Chondrocyte (in vitro differentiated cells): Measurements from ENCODE around the gene C10orf143. TPM values are rescaled to one million over a fixed set of nuclear protein-coding genes. Genes with fewer than 3 reads are reported as not detected.
"Not testable (repeated sequence)": the region's sequence is repeated elsewhere in the genome, so short reads cannot be mapped to it uniquely, and the experiment has no call there.

Experiments
- DNase-seq: peaks from one replicate; pipeline ENCODE4 v3.0.0; 2021; ENCODE audit warnings: mixed read lengths, low spot score
- H3K27ac Mint-ChIP-seq: one replicate; pipeline ENCODE4 v1.8.0; 2021; ENCODE audit warnings: mild to moderate bottlenecking, moderate library complexity, mixed read lengths; ENCODE audit not compliant: unreplicated experiment
- H3K27me3 Mint-ChIP-seq: 2 replicates; pipeline ENCODE4 v1.8.0; 2021; ENCODE audit warnings: low read depth, mixed read lengths
- H3K36me3 Mint-ChIP-seq: 2 replicates; pipeline ENCODE4 v1.8.0; 2021; ENCODE audit warnings: low read depth, mixed read lengths
- H3K4me1 Mint-ChIP-seq: 2 replicates; pipeline ENCODE4 v1.8.0; 2021; ENCODE audit warnings: low read depth, mild to moderate bottlenecking, mixed read lengths
- H3K4me3 Mint-ChIP-seq: one replicate; pipeline ENCODE4 v1.8.0; 2021; ENCODE audit warnings: mild to moderate bottlenecking, moderate library complexity, mixed read lengths; ENCODE audit not compliant: unreplicated experiment
- H3K9me3 Mint-ChIP-seq: 2 replicates; pipeline ENCODE4 v1.8.0; 2021; ENCODE audit warnings: low read depth, mixed read lengths
- total RNA-seq: library from RNA; stranded (reverse); gene quantifications from 3 replicates; pipeline ENCODE4 v1.2.1, GENCODE V29; 2021
- TF ChIP-seq, protein P1 (sequence below): fragments of 200-600 bp; sonication (generic); IDR thresholded peaks from 2 replicates; pipeline ENCODE4 v1.5.0; 2021; ENCODE audit warnings: antibody characterized with exemption, mild to moderate bottlenecking, moderate library complexity

Gene C10orf143
- total RNA-seq, 1 donor from 2014 or later: 2.6 TPM

DNA sequence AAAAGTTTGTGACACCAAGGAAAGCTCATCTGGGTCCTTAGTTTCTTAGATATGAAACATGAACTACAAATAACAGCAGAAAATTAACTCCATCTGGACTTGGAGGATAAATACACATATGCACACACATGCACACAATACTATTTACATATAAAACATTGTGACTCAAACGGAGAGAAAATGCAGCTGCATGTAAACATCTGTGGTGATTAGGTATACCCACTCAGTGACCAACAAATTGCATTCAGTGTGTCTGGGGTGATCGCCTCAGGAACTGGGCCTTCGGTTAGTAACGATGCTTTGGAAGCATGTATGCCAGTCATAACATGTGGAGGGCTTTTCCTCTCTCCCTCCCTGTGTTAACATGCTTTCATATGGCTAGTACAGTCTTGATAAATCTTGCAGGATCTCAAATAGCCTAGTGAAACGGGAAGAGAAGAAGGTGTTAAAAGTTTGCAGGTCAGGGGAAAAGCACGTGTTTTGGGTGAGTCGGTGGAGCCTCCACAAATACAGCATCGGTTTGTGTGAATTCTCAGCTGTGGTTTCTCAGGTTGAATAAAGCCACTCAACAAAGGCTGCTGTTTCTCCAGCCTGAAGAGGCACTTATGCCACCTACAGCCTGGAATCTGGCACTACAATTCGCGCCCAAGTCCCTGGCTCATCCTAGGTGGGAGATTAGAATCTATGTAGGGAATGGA is 16.9 kb upstream of the C10orf143 start:
- Mint-ChIP-seq H3K4me1 (peaks cover 9% of the 10 kb centered on the region), H3K36me3 (no peaks in the 10 kb centered on the region), H3K27ac (no peak overlapping the region), H3K4me3 (no peak overlapping the region), H3K27me3 (no peaks in the 10 kb centered on the region), H3K9me3 (no peaks in the 10 kb centered on the region)
- TF ChIP-seq, protein P1, sequence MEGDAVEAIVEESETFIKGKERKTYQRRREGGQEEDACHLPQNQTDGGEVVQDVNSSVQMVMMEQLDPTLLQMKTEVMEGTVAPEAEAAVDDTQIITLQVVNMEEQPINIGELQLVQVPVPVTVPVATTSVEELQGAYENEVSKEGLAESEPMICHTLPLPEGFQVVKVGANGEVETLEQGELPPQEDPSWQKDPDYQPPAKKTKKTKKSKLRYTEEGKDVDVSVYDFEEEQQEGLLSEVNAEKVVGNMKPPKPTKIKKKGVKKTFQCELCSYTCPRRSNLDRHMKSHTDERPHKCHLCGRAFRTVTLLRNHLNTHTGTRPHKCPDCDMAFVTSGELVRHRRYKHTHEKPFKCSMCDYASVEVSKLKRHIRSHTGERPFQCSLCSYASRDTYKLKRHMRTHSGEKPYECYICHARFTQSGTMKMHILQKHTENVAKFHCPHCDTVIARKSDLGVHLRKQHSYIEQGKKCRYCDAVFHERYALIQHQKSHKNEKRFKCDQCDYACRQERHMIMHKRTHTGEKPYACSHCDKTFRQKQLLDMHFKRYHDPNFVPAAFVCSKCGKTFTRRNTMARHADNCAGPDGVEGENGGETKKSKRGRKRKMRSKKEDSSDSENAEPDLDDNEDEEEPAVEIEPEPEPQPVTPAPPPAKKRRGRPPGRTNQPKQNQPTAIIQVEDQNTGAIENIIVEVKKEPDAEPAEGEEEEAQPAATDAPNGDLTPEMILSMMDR: peak; percentile 93
- no peak for DNase-seq

DNA sequence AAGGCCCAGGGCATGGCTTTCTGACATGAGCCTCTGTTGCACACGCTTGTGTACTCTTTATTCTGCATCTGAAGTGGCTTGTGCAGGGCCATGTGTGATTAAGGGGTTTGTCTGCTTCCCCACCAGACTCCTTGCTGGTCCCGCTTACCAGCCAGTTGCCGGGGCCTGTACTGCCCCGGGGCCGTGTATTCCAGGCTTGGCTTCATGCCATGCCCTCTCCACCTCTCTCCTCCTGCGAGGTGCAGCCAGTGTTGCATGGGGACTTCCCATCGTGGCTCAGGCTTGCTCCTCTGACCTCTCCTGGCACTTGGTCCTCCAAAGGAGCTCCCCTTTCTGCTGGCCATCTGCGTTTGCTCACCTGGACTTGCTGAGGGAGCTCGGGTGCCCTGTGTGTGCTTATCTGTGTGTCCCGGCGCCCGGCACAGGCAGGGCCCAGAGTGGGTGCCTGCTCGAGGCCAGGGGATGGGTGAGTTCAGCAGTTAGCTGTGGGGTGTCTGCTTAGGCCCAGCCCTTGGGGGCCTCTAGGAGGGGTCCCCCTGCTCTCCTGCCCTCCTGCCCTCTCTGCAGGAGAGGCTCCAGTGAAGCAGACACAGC is 11.0 kb upstream of the C10orf143 start:
- H3K27ac Mint-ChIP-seq: no peak overlapping the region
- peaks cover 8% of the 10 kb centered on the region for H3K9me3 Mint-ChIP-seq
- H3K36me3 Mint-ChIP-seq: no peaks in the 10 kb centered on the region
- no peak overlapping the region for H3K4me3 Mint-ChIP-seq
- DNase-seq: no peak
- H3K4me1 Mint-ChIP-seq: no peaks in the 10 kb centered on the region
- H3K27me3 Mint-ChIP-seq: no peaks in the 10 kb centered on the region
- TF ChIP-seq, protein P1: no peak

DNA sequence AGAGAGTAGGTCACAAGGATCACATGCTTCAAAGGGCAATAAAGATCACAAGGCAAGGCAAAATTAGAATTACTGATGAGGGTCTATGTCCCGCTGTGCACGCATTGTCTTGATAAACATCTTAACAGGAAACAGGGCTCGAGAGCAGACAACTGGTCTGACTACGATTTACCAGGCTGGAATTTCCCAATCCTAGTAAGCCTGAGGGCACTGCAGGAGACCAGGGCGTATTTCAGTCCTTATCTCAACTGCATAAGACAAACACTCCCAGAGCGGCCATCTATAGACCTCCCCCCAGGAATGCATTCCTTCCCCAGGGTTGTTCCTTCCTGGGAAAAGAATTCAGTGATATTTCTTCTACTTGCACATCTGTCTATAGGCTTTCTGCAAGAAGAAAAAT is 6.9 kb upstream of the C10orf143 start:
- H3K27ac Mint-ChIP-seq, H3K27me3 Mint-ChIP-seq, DNase-seq, H3K9me3 Mint-ChIP-seq, H3K4me3 Mint-ChIP-seq, H3K4me1 Mint-ChIP-seq, H3K36me3 Mint-ChIP-seq: not testable (repeated sequence)

- not testable (repeated sequence) for H3K9me3 Mint-ChIP-seq, H3K36me3 Mint-ChIP-seq, H3K4me1 Mint-ChIP-seq, H3K4me3 Mint-ChIP-seq, H3K27ac Mint-ChIP-seq, DNase-seq, H3K27me3 Mint-ChIP-seq
These were observed 6.3 kb upstream of the C10orf143 start for GRCh38 chr10:130116942-130117341.

DNA sequence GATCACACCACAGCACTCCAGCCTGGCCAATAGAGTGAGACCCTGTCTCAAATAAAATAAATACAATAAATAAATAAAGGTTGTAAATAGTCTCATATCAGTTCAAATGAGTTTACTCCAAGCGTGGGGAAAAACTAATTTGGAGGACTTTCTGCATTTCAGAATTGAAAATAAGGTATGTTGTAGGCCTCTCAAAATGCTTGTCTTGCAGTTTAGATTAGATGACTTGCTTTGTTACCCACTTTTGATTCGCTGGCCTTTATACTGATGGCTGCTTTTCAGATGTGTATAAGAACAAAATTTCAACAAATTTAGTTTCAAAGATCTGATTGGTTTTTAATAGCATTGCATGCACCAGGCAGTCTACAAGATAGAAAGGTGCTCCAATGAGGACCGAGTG is 2.2 kb upstream of the C10orf143 start:
- Mint-ChIP-seq H3K27me3 (no peaks in the 10 kb centered on the region), H3K9me3 (peaks cover 6% of the 10 kb centered on the region), H3K36me3 (peaks cover 1% of the 10 kb centered on the region), H3K4me3 (no peak overlapping the region), H3K27ac (no peak overlapping the region), H3K4me1 (peaks cover 27% of the 10 kb centered on the region)
- TF ChIP-seq, protein P1: no peak
- DNase-seq: no peak

GRCh38 chr10:130111852-130112180 is 1.2 kb upstream of the C10orf143 start:
- peak overlapping the region; percentile 96 for H3K27ac Mint-ChIP-seq

More at GRCh38 chr10:130111852-130112180, 1.2 kb upstream of the C10orf143 start:
- H3K27me3 Mint-ChIP-seq: no peaks in the 10 kb centered on the region
- peaks cover 1% of the 10 kb centered on the region for H3K36me3 Mint-ChIP-seq
- H3K4me3 Mint-ChIP-seq: peak overlapping the region; percentile 89
- TF ChIP-seq, protein P1: no peak
- no peak for DNase-seq
- H3K9me3 Mint-ChIP-seq: no peaks in the 10 kb centered on the region
- peaks cover 27% of the 10 kb centered on the region for H3K4me1 Mint-ChIP-seq
